Vein endothelial cell (primary cell): Measurements from ENCODE around the gene GAGE12H. TPM values are rescaled to one million over a fixed set of nuclear protein-coding genes. Genes with fewer than 3 reads are reported as not detected.

Source experiments
- small RNA-seq: library from RNA; depleted of rRNA; stranded (forward); fragments of <200 nt; gene quantifications from one replicate; pipeline ENCODE3, GENCODE V24; 2012
- total RNA-seq: library from RNA; depleted of rRNA; stranded (reverse); fragments of >200 nt; gene quantifications from 2 replicates; pipeline ENCODE4 v1.2.3, GENCODE V29; 2012

Gene GAGE12H, protein sequence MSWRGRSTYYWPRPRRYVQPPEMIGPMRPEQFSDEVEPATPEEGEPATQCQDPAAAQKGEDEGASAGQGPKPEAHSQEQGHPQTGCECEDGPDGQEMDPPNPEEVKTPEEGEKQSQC
- not detected in 2 replicates for total RNA-seq

DNA sequence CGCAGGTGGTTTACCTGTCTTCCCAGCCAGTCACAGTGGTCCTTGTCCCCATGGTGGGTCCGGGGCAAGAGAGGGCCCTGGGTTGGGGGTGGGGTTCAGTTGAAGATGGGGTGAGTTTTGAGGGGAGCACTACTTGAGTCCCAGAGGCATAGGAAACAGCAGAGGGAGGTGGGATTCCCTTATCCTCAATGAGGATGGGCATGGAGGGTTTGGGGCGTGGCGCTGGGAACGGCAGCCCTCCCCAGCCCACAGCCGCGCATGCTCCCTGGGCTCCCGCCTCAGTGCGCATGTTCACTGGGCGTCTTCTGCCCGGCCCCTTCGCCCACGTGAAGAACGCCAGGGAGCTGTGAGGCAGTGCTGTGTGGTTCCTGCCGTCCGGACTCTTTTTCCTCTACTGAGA is at the start of gene GAGE12H:
GAGE12H (plus strand) TSS at position 301 of the 400 bp plus-strand sequence. CDS start 1,155 bp downstream, outside the sequence.

DNA sequence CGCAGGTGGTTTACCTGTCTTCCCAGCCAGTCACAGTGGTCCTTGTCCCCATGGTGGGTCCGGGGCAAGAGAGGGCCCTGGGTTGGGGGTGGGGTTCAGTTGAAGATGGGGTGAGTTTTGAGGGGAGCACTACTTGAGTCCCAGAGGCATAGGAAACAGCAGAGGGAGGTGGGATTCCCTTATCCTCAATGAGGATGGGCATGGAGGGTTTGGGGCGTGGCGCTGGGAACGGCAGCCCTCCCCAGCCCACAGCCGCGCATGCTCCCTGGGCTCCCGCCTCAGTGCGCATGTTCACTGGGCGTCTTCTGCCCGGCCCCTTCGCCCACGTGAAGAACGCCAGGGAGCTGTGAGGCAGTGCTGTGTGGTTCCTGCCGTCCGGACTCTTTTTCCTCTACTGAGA is 47.9 kb upstream of the GAGE12H start, which contains the start of gene GAGE12C:
GAGE12C (plus strand) TSS at position 301 of the 400 bp plus-strand sequence. CDS start 1,155 bp downstream, outside the sequence.

DNA sequence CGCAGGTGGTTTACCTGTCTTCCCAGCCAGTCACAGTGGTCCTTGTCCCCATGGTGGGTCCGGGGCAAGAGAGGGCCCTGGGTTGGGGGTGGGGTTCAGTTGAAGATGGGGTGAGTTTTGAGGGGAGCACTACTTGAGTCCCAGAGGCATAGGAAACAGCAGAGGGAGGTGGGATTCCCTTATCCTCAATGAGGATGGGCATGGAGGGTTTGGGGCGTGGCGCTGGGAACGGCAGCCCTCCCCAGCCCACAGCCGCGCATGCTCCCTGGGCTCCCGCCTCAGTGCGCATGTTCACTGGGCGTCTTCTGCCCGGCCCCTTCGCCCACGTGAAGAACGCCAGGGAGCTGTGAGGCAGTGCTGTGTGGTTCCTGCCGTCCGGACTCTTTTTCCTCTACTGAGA is 38.3 kb upstream of the GAGE12H start, which contains the start of gene GAGE12D:
GAGE12D (plus strand) TSS at position 301 of the 400 bp plus-strand sequence. CDS start 1,155 bp downstream, outside the sequence.

DNA sequence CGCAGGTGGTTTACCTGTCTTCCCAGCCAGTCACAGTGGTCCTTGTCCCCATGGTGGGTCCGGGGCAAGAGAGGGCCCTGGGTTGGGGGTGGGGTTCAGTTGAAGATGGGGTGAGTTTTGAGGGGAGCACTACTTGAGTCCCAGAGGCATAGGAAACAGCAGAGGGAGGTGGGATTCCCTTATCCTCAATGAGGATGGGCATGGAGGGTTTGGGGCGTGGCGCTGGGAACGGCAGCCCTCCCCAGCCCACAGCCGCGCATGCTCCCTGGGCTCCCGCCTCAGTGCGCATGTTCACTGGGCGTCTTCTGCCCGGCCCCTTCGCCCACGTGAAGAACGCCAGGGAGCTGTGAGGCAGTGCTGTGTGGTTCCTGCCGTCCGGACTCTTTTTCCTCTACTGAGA is 28.8 kb upstream of the GAGE12H start, which contains the start of gene GAGE12E:
GAGE12E (plus strand) TSS at position 301 of the 400 bp plus-strand sequence. CDS start 1,155 bp downstream, outside the sequence.

DNA sequence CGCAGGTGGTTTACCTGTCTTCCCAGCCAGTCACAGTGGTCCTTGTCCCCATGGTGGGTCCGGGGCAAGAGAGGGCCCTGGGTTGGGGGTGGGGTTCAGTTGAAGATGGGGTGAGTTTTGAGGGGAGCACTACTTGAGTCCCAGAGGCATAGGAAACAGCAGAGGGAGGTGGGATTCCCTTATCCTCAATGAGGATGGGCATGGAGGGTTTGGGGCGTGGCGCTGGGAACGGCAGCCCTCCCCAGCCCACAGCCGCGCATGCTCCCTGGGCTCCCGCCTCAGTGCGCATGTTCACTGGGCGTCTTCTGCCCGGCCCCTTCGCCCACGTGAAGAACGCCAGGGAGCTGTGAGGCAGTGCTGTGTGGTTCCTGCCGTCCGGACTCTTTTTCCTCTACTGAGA is 19.2 kb upstream of the GAGE12H start, which contains the start of gene GAGE12F:
GAGE12F (plus strand) TSS at position 301 of the 400 bp plus-strand sequence. CDS start 1,155 bp downstream, outside the sequence.

DNA sequence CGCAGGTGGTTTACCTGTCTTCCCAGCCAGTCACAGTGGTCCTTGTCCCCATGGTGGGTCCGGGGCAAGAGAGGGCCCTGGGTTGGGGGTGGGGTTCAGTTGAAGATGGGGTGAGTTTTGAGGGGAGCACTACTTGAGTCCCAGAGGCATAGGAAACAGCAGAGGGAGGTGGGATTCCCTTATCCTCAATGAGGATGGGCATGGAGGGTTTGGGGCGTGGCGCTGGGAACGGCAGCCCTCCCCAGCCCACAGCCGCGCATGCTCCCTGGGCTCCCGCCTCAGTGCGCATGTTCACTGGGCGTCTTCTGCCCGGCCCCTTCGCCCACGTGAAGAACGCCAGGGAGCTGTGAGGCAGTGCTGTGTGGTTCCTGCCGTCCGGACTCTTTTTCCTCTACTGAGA is 9.6 kb upstream of the GAGE12H start, which contains the start of gene GAGE12G:
GAGE12G (plus strand) TSS at position 301 of the 400 bp plus-strand sequence. CDS start 1,155 bp downstream, outside the sequence.

DNA sequence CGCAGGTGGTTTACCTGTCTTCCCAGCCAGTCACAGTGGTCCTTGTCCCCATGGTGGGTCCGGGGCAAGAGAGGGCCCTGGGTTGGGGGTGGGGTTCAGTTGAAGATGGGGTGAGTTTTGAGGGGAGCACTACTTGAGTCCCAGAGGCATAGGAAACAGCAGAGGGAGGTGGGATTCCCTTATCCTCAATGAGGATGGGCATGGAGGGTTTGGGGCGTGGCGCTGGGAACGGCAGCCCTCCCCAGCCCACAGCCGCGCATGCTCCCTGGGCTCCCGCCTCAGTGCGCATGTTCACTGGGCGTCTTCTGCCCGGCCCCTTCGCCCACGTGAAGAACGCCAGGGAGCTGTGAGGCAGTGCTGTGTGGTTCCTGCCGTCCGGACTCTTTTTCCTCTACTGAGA is 9.4 kb downstream of the GAGE12H start, which contains the start of gene GAGE2A:
GAGE2A (plus strand) TSS at position 301 of the 400 bp plus-strand sequence. CDS start 1,155 bp downstream, outside the sequence.

DNA sequence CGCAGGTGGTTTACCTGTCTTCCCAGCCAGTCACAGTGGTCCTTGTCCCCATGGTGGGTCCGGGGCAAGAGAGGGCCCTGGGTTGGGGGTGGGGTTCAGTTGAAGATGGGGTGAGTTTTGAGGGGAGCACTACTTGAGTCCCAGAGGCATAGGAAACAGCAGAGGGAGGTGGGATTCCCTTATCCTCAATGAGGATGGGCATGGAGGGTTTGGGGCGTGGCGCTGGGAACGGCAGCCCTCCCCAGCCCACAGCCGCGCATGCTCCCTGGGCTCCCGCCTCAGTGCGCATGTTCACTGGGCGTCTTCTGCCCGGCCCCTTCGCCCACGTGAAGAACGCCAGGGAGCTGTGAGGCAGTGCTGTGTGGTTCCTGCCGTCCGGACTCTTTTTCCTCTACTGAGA is 19.0 kb downstream of the GAGE12H start, which contains the start of gene GAGE1:
GAGE1 (plus strand) TSS at position 301 of the 400 bp plus-strand sequence. CDS start 1,155 bp downstream, outside the sequence.

Small RNA genes lying within 50 kb of the gene (small RNA-seq; reads per million reads assigned to genes)
- not detected for gene GAGE12B

Other genes starting within 250 kb of the GAGE12H start
- gene GAGE13, start 248.4 kb upstream of the GAGE12H start, total RNA-seq = not detected in 2 replicates
- gene GAGE12C, start 47.8 kb upstream of the GAGE12H start, total RNA-seq = not detected in 2 replicates
- gene GAGE12D, start 38.2 kb upstream of the GAGE12H start, total RNA-seq = not detected in 2 replicates
- not detected in 2 replicates for gene GAGE12E, start 28.7 kb upstream of the GAGE12H start, total RNA-seq
- not detected in 2 replicates for gene GAGE12F, start 19.1 kb upstream of the GAGE12H start, total RNA-seq
- not detected in 2 replicates for gene GAGE12G, start 9.5 kb upstream of the GAGE12H start, total RNA-seq
- not detected in 2 replicates for gene GAGE2A, start 9.5 kb downstream of the GAGE12H start, total RNA-seq
- not detected in 2 replicates for gene GAGE1, start 19.1 kb downstream of the GAGE12H start, total RNA-seq
- gene PAGE1, start 116.0 kb downstream of the GAGE12H start, total RNA-seq = not detected in 2 replicates
- not detected in 2 replicates for gene PAGE4, start 249.4 kb downstream of the GAGE12H start, total RNA-seq